Measurements from ENCODE around the gene TMTC1. TPM values are rescaled to one million over a fixed set of nuclear protein-coding genes. Genes with fewer than 3 reads are reported as not detected.

The TMTC1 gene
- total RNA-seq, 1 experiment from 2014 or later, result 4.8 TPM

DNA sequence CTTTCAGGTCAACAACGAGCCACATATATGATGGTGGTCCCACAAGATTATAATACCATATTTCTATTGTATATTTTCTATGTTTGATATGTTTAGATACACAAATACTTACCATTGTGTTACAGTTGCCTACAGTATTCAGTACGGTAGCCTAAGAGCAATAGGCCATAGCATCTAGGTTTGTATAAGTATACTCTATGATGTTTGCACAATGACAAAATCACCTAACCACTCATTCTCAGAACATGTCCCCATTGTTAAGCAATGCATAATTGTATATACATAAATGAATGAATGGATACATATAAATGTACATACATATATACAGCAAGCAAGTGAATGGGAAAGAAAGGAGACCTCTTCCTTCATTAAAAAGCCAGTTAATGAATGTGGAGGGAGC is 23.8 kb downstream of the TMTC1 start:
- BruUV-seq (replicated peaks), result no TSS peak
- no peak for DNase-seq

DNA sequence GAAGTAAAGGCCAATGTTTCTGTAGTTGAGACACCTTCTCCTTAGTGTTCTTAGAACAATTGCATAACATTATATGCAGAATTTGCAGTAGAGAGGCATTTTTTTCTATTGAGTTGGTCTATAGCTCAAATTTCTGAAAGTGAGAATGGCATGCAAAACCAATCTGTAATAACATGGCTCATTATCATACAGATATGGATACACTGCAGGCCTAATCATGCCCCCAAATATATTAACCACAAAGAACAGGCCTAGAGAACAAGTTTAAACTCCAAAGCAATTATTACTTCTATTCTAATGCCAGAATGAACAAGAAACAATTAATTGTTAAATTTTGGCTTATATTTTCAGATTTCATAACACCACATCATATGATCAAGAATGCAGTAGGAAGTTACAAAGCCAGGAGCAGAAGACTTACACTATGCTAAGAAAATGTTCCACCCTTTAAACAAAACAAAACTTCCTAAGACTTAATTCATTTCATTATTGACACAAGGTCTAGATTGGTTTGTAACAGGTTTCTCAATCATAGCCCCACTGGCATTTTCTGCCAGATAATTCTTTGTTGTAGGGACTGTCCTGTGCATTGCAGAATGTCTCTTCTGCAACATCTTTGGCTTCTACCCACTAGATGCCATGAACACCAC is 26.9 kb downstream of the TMTC1 start:
- intact Hi-C loops (cut with micrococcal nuclease; ENCODE audit: unreplicated experiment), result no loop called here
- CTCF ChIA-PET, result no interaction called here
- no peak overlapping the region for H3K4me2 ChIP-seq

More for the DNA sequence above, 23.8 kb downstream of the TMTC1 start:
- Histone ChIP-seq H3K4me2 (no peak overlapping the region), H3K4me3 (no peak overlapping the region), H3K9me2 (ENCODE audit: insufficient read depth) (no peaks in the 10 kb centered on the region), H3F3A (ENCODE audit: insufficient read depth, low read depth) (no peaks in the 10 kb centered on the region), H3K9me3 (ENCODE audit: insufficient read depth, low read depth) (no peaks in the 10 kb centered on the region), H3K27ac (no peak overlapping the region), H3K79me2 (ENCODE audit: low read depth) (no peaks in the 10 kb centered on the region), H3K4me1 (replicated peaks; ENCODE audit: insufficient read depth) (no peaks in the 10 kb centered on the region), H3K36me3 (ENCODE audit: low read depth) (no peaks in the 10 kb centered on the region), H4K20me1 (ENCODE audit: insufficient read depth) (no peaks in the 10 kb centered on the region), H2AFZ (no peak overlapping the region), H3K27me3 (ENCODE audit: insufficient read depth, low read depth) (no peaks in the 10 kb centered on the region)
- POLR2A ChIA-PET (ENCODE audit: unreplicated experiment), result no interaction called here
- intact Hi-C loops (cut with micrococcal nuclease; ENCODE audit: unreplicated experiment), result no loop called here
- CTCF ChIA-PET, result no interaction called here
- TF ChIP-seq, protein P1, sequence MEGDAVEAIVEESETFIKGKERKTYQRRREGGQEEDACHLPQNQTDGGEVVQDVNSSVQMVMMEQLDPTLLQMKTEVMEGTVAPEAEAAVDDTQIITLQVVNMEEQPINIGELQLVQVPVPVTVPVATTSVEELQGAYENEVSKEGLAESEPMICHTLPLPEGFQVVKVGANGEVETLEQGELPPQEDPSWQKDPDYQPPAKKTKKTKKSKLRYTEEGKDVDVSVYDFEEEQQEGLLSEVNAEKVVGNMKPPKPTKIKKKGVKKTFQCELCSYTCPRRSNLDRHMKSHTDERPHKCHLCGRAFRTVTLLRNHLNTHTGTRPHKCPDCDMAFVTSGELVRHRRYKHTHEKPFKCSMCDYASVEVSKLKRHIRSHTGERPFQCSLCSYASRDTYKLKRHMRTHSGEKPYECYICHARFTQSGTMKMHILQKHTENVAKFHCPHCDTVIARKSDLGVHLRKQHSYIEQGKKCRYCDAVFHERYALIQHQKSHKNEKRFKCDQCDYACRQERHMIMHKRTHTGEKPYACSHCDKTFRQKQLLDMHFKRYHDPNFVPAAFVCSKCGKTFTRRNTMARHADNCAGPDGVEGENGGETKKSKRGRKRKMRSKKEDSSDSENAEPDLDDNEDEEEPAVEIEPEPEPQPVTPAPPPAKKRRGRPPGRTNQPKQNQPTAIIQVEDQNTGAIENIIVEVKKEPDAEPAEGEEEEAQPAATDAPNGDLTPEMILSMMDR (conservative IDR thresholded peaks at IDR 0.05), result no peak
- no peak for TF ChIP-seq EZH2 (IDR thresholded peaks at IDR 0.05; ENCODE audit: low read depth)

DNA sequence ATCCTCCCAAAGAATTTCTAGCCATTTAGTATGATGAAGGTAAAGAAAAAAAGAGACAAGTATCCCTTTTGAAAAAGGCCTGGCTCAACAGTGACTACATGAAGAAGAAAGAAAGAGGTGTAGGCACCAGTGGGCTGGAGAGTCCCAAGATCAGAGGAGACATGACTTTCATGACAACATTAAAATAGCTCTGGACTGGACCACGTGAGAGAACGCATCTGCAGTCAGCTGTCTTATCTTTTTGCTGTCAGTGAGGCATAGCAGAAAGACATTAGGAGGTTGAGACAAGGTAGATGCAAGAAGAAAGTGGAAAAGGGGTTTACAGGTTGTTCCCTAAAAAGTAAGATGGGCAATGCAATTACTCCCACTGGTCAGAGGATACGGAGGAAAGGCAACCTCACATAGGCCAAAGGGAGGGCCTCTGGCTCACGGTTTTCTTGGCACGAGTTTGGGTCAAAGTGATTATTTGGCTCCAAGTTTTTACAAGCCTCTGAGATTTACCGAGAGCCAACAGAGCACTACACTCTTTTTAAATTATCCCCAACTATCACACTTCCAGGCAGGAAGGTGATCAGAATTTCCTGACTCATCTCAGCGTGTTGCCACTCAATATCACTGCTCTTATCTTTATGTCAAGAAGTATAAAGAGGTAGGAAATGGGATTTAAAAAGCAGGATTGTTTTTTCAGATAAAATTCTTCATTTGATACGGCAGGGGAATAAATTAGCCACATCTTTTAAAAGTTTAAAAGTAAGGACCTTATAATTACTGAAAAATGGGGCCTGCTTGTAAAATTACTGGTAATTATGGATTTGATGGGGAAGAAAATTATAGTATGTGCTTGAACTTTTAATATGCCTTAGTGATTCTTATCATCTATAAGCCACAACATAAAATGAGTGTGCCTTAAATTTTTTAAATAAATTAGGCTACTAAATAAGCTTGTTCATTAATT is 29.2 kb downstream of the TMTC1 start:
- Histone ChIP-seq H2AFZ (no peak overlapping the region), H3K9me2 (ENCODE audit: insufficient read depth) (no peaks in the 10 kb centered on the region), H3F3A (ENCODE audit: insufficient read depth, low read depth) (no peaks in the 10 kb centered on the region), H3K4me3 (no peak overlapping the region), H3K79me2 (ENCODE audit: low read depth) (no peaks in the 10 kb centered on the region), H3K27ac (no peak overlapping the region), H3K27me3 (ENCODE audit: insufficient read depth, low read depth) (no peaks in the 10 kb centered on the region), H3K9me3 (ENCODE audit: insufficient read depth, low read depth) (no peaks in the 10 kb centered on the region), H3K4me2 (no peak overlapping the region), H3K36me3 (ENCODE audit: low read depth) (no peaks in the 10 kb centered on the region), H3K4me1 (replicated peaks; ENCODE audit: insufficient read depth) (no peaks in the 10 kb centered on the region), H4K20me1 (ENCODE audit: insufficient read depth) (no peaks in the 10 kb centered on the region)
- ChIA-PET CTCF (no interaction called here), POLR2A (ENCODE audit: unreplicated experiment) (no interaction called here)
- DNase-seq, result no peak
- no TSS peak for BruUV-seq (replicated peaks)
- intact Hi-C loops (cut with micrococcal nuclease; ENCODE audit: unreplicated experiment), result no loop called here
- TF ChIP-seq EZH2 (IDR thresholded peaks at IDR 0.05; ENCODE audit: low read depth), result no peak
- TF ChIP-seq, protein P1 (conservative IDR thresholded peaks at IDR 0.05), result no peak

More for the DNA sequence above, 26.9 kb downstream of the TMTC1 start:
- no peaks in the 10 kb centered on the region for H3K4me1 ChIP-seq (replicated peaks; ENCODE audit: insufficient read depth)
- H2AFZ ChIP-seq, result no peak overlapping the region
- POLR2A ChIA-PET (ENCODE audit: unreplicated experiment), result no interaction called here
- no peak for DNase-seq
- no TSS peak for BruUV-seq (replicated peaks)
- no peak for TF ChIP-seq EZH2 (IDR thresholded peaks at IDR 0.05; ENCODE audit: low read depth)
- TF ChIP-seq, protein P1 (conservative IDR thresholded peaks at IDR 0.05), result no peak
- H3K79me2 ChIP-seq (ENCODE audit: low read depth), result no peaks in the 10 kb centered on the region
- H4K20me1 ChIP-seq (ENCODE audit: insufficient read depth), result no peaks in the 10 kb centered on the region
- no peaks in the 10 kb centered on the region for H3K27me3 ChIP-seq (ENCODE audit: insufficient read depth, low read depth)
- no peaks in the 10 kb centered on the region for H3F3A ChIP-seq (ENCODE audit: insufficient read depth, low read depth)
- no peaks in the 10 kb centered on the region for H3K36me3 ChIP-seq (ENCODE audit: low read depth)
- H3K9me3 ChIP-seq (ENCODE audit: insufficient read depth, low read depth), result no peaks in the 10 kb centered on the region
- no peak overlapping the region for H3K4me3 ChIP-seq
- no peaks in the 10 kb centered on the region for H3K9me2 ChIP-seq (ENCODE audit: insufficient read depth)
- H3K27ac ChIP-seq, result no peak overlapping the region
